Measurements from ENCODE around the gene SYT1.

DNA sequence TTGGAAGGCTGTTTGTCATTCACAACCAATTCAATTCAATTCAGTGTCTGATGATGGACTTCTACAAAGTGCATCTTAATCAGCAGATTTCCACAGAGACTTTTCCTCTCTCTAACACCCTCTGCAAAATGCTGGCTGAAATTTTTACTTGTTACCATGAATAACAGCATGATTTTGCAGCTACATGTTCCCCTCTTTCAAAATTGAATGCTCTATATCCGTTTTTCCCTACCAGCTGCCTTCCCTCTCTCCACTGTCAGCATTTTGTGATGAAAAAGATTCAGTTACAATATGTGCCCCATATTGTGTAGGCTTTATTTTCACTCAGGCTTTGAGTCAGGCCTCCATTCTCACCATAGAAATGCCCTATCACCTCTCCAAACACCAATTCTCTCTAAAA is 334.6 kb downstream of the SYT1 start:
- no peak for TF ChIP-seq FOXK2 (IDR thresholded peaks at IDR 0.05)
- no peak for TF ChIP-seq BHLHE40 (IDR thresholded peaks at IDR 0.05; ENCODE audit: borderline replicate concordance)
- TF ChIP-seq SUZ12 (IDR thresholded peaks at IDR 0.05): no peak
- TF ChIP-seq PKNOX1 (IDR thresholded peaks at IDR 0.05): no peak
- no peak for TF ChIP-seq SP1 (IDR thresholded peaks at IDR 0.05)
- no peak for TF ChIP-seq ELF4 (IDR thresholded peaks at IDR 0.05)
- no peak for TF ChIP-seq ARNT (IDR thresholded peaks at IDR 0.05)
- no peak for TF ChIP-seq NFRKB (IDR thresholded peaks at IDR 0.05)
- no peak for TF ChIP-seq TARDBP (IDR thresholded peaks at IDR 0.05)
- TF ChIP-seq HDGF (IDR thresholded peaks at IDR 0.05; ENCODE audit: borderline replicate concordance): no peak
- no peak for TF ChIP-seq FOXM1 (IDR thresholded peaks at IDR 0.05; ENCODE audit: borderline replicate concordance)
- TF ChIP-seq CTBP1 (IDR thresholded peaks at IDR 0.05; ENCODE audit: borderline replicate concordance): no peak
- TF ChIP-seq LEF1 (IDR thresholded peaks at IDR 0.05; ENCODE audit: borderline replicate concordance): no peak
- no peak for TF ChIP-seq ZNF384 (IDR thresholded peaks at IDR 0.05)
